ENCODE data around the gene PHF21B.

DNA sequence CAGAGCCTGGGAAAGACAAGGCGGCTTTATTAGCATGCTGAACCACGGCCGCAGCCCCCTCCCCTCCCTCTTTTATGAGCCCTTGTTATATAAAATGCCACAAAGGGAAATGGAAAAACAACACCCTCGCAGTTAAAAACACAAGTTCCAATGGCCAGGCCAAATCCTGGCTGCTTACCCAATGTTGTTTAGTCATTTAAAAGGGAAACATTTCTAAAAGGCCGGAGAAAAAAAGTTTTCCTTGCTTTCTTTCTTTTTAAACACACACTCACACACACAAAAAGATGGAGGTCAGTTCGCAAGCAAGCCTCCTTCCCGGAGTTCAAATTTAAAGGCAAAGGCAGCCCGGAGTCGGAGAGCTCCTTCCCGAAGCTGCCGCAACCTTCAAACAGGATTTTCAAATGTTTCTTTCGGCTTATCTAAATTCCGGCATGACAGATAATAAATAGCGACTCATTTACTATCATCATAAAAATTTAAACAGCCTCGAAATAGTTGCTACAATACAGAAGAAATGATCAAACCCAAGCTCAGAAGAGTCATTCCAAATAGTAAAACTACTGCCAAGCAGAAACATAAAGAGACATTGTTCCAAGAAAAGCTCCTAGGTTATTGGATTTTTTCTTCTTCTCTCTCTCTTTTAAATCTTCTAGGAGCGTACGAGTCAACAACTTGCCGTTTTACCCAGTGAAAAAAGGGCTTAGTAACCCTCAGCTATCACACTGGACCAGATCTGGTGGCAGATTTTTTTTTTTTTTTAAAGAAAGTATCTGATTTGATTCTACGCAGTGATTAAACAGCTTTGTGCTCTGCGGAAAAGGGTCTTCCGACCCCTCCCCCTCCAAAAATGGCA lies 3.5 kb downstream of the PHF21B start:
- TF ChIP-seq CTCF (conservative IDR thresholded peaks at IDR 0.05 in 1 of 2, IDR thresholded peaks at IDR 0.05 in 1 of 2; ENCODE audit: low read depth in 1 of 2, low read length in 2 of 2) (no peak), EZH2 (IDR thresholded peaks at IDR 0.05; ENCODE audit: low read length, missing control alignments) (no peak)
